HG03457 (cell line): ENCODE data around the gene TUBG2.
A peak's percentile ranks its signal among the peaks of the same experiment; 100 is the strongest.

Experiments
- ATAC-seq: cut with Tn5 transposase; IDR thresholded peaks from one replicate; pipeline ENCODE4 v1.9.1; 2021; ENCODE audit warnings: moderate number of reproducible peaks; ENCODE audit not compliant: unreplicated experiment

The TUBG2 gene

DNA sequence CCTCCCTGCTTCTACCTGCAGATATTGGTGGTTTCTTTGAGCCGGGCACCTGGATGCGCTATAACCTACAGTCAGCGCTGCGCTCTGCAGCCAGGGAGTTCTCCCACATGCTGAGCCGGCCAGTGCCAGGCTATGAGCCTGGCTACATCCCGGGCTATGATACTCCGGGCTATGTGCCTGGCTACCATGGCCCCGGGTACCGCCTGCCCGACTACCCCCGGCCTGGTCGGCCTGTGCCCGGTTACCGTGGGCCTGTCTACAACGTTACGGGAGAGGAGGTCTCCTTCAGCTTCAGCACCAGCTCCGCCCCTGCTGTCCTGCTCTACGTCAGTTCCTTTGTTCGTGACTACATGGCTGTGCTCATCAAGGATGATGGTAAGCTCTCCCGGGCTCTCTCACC, 36.4 kb downstream of the TUBG2 start:
- no peak for ATAC-seq

DNA sequence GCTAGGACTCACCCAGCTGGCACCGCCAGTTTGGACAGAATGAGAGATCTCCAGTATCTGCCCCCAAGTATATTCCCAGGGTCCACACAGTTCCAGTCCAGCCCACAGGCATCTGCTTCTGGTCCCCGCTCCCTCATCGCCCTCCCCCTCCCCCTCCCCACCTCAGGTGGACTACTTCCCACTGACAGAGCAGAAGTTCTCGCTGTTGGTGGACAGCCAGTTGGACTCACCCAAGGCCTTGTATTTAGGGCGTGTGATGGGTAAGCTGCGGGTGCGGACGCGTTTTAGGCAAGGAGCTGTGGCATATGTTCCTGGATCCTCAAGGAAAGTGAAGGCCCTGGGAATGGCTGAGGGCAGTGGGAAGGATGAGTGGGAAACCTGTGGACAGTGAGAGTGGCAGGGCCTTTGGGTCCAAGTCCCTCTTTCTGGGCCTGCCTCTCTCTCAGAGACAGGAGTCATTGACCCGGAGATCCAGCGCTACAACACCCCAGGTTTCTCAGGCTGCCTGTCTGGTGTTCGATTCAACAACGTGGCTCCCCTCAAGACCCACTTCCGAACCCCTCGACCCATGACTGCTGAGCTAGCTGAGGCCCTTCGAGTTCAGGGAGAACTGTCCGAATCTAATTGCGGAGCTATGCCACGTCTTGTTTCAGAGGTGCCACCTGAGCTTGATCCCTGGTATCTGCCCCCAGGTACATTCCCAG, 38.2 kb downstream of the TUBG2 start:
- no peak for ATAC-seq

DNA sequence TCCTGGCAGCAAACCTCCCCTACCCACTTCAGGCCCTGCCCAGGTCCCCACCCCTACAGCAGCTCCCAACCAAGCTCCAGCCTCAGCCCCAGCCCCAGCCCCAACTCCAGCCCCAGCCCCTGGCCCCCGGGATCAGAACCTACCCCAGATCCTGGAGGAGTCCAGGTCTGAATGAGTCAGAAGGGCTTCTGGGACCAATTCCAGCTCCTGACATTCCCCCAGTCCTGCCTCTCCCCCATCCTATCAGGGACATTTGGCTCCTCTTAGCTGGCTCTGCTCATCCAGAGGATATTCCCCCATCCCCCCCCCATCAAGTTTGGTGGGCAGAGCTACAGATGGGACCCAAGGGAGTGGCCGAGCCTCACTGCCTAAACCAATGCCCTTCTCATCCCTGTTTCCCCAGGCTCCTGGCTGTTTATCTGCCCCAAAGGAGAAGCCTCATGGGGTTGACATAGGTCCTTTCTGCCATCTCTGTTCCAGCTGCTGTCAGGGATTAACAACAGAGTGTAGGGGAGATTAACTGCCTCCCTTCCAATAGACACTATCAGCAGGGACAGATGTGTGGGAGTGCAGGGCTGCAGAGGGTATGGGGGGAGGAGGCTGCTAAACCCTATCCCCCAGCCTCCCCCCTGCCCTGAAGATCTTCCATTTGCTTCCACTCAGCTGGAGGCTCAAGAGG, 39.8 kb downstream of the TUBG2 start:
- no peak for ATAC-seq

DNA sequence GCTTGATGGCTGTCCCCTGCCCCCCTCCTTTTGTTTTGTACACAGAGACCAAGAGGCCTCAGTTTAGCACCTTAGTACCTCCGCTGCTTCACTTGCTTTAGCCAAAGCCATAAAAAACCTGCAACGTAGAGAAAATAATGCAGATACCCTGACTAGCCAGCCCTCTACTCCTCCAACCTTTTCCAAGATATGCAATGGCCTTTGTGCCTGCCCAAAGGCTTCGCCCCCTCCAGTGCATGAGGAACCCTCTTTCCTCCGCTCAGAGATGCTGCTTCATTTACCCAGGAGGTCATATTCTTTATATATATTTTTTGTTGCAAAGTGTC, 40.3 kb downstream of the TUBG2 start:
- ATAC-seq: no peak

DNA sequence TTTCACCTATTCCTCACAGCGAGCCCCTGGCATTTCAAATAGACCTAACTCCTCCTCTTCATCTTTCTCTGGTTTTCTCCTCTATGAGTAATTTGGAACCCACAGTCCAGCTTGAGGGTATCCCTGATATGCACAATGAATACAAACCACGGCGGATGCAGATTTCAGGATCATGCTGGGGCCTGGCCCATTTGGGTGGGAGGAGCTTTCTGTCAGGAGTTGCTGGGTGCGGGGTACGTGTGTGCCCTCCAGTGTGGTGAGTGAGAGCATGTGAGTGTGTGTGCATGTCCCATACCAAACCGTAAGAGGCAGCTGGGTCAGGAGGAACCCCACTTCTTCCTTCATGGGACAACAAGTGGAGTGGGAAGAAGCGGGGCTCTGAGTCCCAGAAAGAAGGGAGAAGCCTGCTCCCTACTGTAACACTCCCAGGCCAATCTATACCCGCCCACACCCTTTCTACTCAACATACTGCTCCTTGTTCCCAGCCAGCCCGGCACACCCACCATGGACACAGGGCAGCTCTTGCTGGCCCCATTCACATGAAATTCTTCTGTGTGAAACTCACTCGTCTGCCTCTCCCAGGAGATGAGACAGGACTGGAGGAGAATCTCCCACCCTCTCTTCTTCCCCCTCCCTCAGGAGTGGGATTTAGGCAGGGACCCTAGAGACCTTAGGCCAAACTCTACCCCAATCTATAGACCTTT, 41.7 kb downstream of the TUBG2 start:
- ATAC-seq: no peak

DNA sequence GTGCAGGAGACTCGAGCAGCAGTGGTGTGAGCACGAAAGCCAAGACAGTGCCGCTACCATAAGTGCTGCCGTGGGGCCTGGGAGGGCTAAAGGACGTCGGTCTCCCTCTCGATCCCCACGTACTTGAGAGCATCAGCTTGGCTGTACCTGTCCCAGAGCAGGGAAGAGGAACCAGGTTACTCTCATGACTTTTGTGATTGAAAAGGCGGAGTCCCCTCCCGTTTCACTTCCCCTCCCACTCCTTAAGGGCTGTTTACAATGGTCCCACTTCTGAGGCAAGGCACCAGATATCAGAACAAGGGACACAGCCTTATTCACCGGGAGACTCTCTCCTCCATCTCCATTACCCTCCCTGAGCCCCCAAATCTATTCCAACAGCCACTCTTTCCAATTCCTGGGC, 43.4 kb downstream of the TUBG2 start:
- ATAC-seq: no peak

DNA sequence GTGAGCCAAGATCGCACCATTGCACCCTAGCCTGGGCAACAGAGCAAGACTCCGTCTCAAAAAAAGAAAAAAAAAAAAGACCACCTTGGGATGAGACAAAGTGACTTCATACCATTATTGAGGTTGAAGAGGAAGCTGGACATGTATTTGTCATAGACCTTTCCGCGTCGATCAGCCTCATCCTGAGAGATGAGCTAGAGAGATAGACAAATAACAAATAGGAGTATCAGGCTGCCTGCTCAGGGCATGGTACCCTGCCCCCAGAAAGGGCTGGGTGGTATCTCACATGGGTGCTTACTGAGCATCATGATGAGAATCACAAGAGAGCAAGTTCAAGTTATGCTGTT, 45.4 kb downstream of the TUBG2 start:
- no peak for ATAC-seq

DNA sequence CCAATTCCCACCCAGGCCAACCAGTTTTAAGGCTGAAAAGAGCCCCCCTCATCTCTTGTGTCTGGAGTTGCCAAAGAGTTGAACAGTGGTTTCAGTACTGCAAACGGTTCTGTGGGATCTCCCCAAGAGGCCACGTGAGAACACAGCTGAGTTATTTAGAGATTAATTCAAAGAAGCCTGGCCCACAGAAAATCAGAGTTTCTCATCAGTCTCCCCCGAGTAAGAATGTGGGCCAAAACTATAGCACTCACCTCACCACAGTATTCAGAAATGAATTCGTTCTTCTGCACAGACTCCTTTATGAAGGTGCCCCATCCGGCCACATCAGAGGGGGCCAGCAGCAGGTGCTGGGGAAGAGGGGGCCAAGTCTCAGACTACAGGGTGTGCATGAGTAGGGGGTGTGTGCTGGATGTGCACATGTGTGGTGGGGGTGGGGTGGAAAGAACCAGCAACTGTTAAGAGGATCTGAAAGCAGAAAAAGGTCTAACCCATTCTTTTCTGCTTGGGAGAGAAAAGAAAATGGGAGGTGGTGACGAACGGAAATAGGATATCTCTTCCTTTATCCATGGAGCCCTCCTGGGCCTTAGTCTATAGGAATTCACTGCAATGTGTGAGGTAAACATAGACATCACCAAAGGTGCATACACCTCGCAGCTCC, 45.9 kb downstream of the TUBG2 start:
- ATAC-seq: peak; percentile 54

DNA sequence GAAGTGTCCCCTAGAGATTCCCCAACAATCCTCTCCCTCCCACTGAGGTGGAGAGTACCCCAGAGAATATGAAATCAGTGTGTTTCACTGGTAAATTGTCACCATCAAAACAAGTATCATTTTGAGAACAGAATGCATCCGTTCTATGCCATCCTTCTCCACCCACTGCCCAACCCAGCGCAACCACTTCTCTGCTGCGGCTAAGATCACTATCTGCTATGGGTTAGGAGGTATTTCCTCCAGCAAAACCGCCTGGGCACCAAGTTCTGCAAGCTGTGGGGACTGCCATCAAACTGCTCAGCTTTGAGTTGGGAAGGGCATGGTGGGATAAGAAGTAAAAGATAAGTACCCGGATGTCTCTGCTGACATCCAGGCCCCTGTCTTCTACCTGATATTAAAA, 47.6 kb downstream of the TUBG2 start:
- ATAC-seq: no peak

DNA sequence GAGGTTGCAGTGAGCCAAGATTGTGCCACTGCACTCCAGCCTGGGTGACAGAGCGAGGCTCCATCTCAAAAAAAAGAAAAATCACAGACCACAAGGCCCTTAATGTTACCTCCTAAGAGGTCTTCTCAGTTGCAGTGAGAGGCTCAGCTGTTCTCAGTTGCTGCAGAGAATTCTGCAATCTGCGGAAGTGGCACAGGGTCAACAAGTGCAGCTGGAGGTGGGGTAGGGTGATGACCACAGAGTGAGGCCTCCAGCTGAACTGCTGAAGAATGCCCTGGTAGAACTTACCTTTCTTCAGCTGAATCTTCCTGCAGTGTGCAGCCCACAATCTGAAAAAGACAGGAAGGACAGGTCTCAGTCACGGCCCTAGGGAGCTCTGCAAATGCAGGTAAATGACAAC, 49.5 kb downstream of the TUBG2 start:
- ATAC-seq: no peak

DNA sequence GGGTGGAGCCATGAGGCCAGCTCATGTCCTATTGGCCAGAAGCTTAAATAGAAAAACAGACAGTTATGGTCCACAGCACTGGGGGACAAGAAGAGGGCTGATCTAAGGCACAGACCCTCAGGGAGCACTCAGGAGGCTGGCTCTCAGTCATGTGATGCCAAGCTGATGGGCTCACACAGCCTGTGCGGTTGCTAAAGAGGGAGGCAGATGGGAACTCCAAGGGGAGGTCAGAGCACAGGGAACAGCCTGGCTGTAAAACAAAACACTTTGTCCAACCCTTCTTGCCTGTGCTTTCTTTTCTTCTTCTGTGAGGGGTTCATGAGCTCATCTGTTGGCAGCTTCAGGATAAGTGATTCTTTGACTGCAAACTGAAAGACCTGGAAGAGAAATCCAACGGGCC, 50.5 kb downstream of the TUBG2 start:
- ATAC-seq: no peak
